Measurements from ENCODE around the gene FGF1. TPM values are rescaled to one million over a fixed set of nuclear protein-coding genes. Genes with fewer than 3 reads are reported as not detected.

Gene FGF1
- total RNA-seq, 3 donors from 2014 or later = 0.32 to 20.3 (median 6.6) TPM

- Histone ChIP-seq H3K27me3 (no peaks in the 10 kb centered on the region), H3K27ac (peak overlapping the region; percentile 48 to 78), H3K9me3 (no peaks in the 10 kb centered on the region), H3K36me3 (no peaks in the 10 kb centered on the region), H3K4me3 (peak overlapping the region in 1 of 3 donors; percentile 45), H3K4me1 (peaks cover 0 to 6% of the 10 kb centered on the region in 2 donors)
- TF ChIP-seq POLR2A (IDR thresholded peaks at IDR 0.05) (no peak), CTCF (IDR thresholded peaks at IDR 0.05) (no peak), POLR2AphosphoS5 (IDR thresholded peaks at IDR 0.05) (no peak)
- no peak for DNase-seq (ENCODE audit: low spot score in 2 of 2)
- intact Hi-C loops (cut with DNase I; ENCODE audit: low total_unique reads) = loop anchor here (10.0 kb wide), 1 partner anchor 740 kb away; no protein-coding TSS in a partner anchor
These were observed 41.1 kb downstream of the FGF1 start for GRCh38 chr5:142644640-142645361.

DNA sequence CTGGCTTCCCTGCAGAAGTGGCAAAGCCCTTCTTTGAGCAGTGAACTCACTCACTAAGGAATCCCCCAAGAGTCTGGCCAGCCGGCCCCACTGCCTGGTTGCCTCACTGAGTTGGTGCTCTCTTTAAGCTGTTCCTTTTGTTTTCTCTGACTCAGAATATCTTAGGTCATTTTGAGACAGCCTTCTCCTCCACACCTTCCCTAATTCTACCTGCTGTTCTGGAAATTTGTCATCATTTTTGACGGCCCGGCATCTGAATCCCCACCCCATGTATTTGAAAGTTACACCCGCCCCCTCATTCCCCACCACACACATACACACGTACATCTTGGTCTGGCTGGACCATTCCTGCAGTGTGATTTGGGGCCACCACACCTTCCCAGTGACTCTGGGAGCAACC is 41.8 kb downstream of the FGF1 start:
- no peaks in the 10 kb centered on the region for H3K9me3 ChIP-seq
- H3K27me3 ChIP-seq = no peaks in the 10 kb centered on the region
- intact Hi-C loops (cut with DNase I; ENCODE audit: low total_unique reads) = loop anchor here (10.0 kb wide), 1 partner anchor 741 kb away; no protein-coding TSS in a partner anchor
- H3K4me1 ChIP-seq = peaks cover 0 to 6% of the 10 kb centered on the region in 2 donors
- peak overlapping the region in 1 of 2 donors; percentile 78 for H3K27ac ChIP-seq
- no peak overlapping the region for H3K4me3 ChIP-seq
- TF ChIP-seq CTCF (IDR thresholded peaks at IDR 0.05) (no peak), POLR2A (IDR thresholded peaks at IDR 0.05) (no peak), POLR2AphosphoS5 (IDR thresholded peaks at IDR 0.05) (no peak)
- H3K36me3 ChIP-seq = no peaks in the 10 kb centered on the region
- no peak for DNase-seq (ENCODE audit: low spot score in 2 of 2)

GRCh38 chr5:142643634-142644033 is 42.3 kb downstream of the FGF1 start:
- H3K4me1 ChIP-seq = peaks cover 0 to 6% of the 10 kb centered on the region in 2 donors

DNA sequence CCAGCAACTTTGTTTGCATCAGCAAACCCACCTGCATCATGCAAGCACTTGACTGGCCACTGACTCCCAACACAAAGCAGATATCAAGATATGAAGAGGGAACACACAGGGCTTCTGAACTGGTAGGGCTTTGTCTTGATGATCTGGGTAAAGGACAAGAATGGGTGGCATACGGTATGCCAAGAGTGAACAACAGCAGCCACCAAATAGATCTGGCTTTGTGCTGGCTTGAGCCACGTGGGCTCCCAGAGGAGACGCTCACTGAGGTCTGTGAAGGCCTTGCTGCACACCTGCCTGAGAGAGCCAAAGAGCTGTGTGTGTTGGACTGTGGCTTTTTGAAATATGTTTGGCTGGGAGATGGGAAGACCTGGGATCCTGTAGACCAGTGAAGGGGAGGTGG is 43.5 kb downstream of the FGF1 start:
- H3K27ac ChIP-seq = no peak overlapping the region
- H3K9me3 ChIP-seq = no peaks in the 10 kb centered on the region
- TF ChIP-seq POLR2A (IDR thresholded peaks at IDR 0.05) = no peak
- TF ChIP-seq POLR2AphosphoS5 (IDR thresholded peaks at IDR 0.05) = no peak
- no peak for TF ChIP-seq CTCF (IDR thresholded peaks at IDR 0.05)
- H3K36me3 ChIP-seq = no peaks in the 10 kb centered on the region
- H3K27me3 ChIP-seq = no peaks in the 10 kb centered on the region
- peaks cover 0 to 6% of the 10 kb centered on the region in 2 donors for H3K4me1 ChIP-seq
- no peak overlapping the region for H3K4me3 ChIP-seq
- DNase-seq (ENCODE audit: low spot score in 2 of 2) = no peak
- intact Hi-C loops (cut with DNase I; ENCODE audit: low total_unique reads) = loop anchor here (10.0 kb wide), 1 partner anchor 742 kb away; no protein-coding TSS in a partner anchor

More at GRCh38 chr5:142643634-142644033, 42.3 kb downstream of the FGF1 start:
- TF ChIP-seq POLR2AphosphoS5 (IDR thresholded peaks at IDR 0.05) = no peak
- TF ChIP-seq CTCF (IDR thresholded peaks at IDR 0.05) = no peak
- no peak for TF ChIP-seq POLR2A (IDR thresholded peaks at IDR 0.05)
- Histone ChIP-seq H3K4me3 (no peak overlapping the region), H3K27me3 (no peaks in the 10 kb centered on the region), H3K27ac (peak overlapping the region in 1 of 2 donors; percentile 78), H3K9me3 (no peaks in the 10 kb centered on the region), H3K36me3 (no peaks in the 10 kb centered on the region)
- DNase-seq (ENCODE audit: low spot score in 2 of 2) = no peak
- intact Hi-C loops (cut with DNase I; ENCODE audit: low total_unique reads) = loop anchor here (10.0 kb wide), 1 partner anchor 741 kb away; no protein-coding TSS in a partner anchor

DNA sequence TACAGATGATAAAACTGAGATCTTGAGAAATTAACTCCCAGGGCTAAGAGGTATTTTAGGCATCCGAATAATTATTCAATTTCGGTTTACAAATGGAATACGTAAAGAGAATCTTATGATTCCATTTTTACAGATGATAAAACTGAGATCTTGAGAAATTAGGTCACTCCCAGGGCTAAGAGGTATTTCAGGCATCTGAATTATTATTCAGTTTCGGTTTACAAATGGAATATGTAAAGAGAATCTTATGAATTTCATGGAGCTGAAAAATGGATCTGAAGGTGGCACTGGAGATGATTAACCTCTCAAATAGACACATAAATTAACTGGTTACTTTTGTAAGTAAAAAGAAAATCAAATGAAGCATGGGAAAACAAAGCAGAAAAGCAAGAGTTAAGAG is 44.2 kb downstream of the FGF1 start:
- no peak for DNase-seq (ENCODE audit: low spot score in 2 of 2)
- Histone ChIP-seq H3K4me3 (no peak overlapping the region), H3K36me3 (no peaks in the 10 kb centered on the region), H3K27me3 (no peaks in the 10 kb centered on the region), H3K27ac (no peak overlapping the region), H3K9me3 (no peaks in the 10 kb centered on the region), H3K4me1 (peaks cover 0 to 6% of the 10 kb centered on the region in 2 donors)
- intact Hi-C loops (cut with DNase I; ENCODE audit: low total_unique reads) = loop anchor here (10.0 kb wide), 1 partner anchor 743 kb away; no protein-coding TSS in a partner anchor
- no peak for TF ChIP-seq POLR2AphosphoS5 (IDR thresholded peaks at IDR 0.05)

Data from breast epithelium (tissue), 4 donors.